ENCODE data around the gene DPM3.

The DPM3 gene

GRCh38 chr1:155104605-155105534 lies 35.5 kb downstream of the DPM3 start:
- H3K4me3 ChIP-seq (ENCODE audit: low read depth in 1 of 5, low read length in 5 of 5): peak overlapping the region in 1 of 5 donors; percentile 7
- H3K36me3 ChIP-seq (ENCODE audit: control insufficient read depth in 5 of 5, insufficient read depth in 5 of 5, low read length in 5 of 5): no peaks in the 10 kb centered on the region
- no peaks in the 10 kb centered on the region for H3K9me3 ChIP-seq (ENCODE audit: control insufficient read depth in 5 of 5, low read length in 5 of 5)
- no peaks in the 10 kb centered on the region for H3K27me3 ChIP-seq (ENCODE audit: control insufficient read depth in 5 of 5, insufficient read depth in 4 of 5, low read length in 5 of 5)
- no peak overlapping the region for H3K9ac ChIP-seq (ENCODE audit: low read length in 5 of 5)
- H3K4me1 ChIP-seq (ENCODE audit: control insufficient read depth in 5 of 5, insufficient read depth in 5 of 5, low read length in 5 of 5): peaks cover 7 to 23% (median 20%) of the 10 kb centered on the region in 5 donors
- H3K27ac ChIP-seq (ENCODE audit: low read depth, low read length): peak overlapping the region; percentile 57

GRCh38 chr1:155103325-155103724 lies 37.0 kb downstream of the DPM3 start:
- Histone ChIP-seq H3K36me3 (ENCODE audit: control insufficient read depth in 5 of 5, insufficient read depth in 5 of 5, low read length in 5 of 5) (no peaks in the 10 kb centered on the region), H3K4me3 (ENCODE audit: low read depth in 1 of 5, low read length in 5 of 5) (no peak overlapping the region), H3K9me3 (ENCODE audit: control insufficient read depth in 5 of 5, low read length in 5 of 5) (no peaks in the 10 kb centered on the region), H3K9ac (ENCODE audit: low read length in 5 of 5) (no peak overlapping the region), H3K4me1 (ENCODE audit: control insufficient read depth in 5 of 5, insufficient read depth in 5 of 5, low read length in 5 of 5) (peaks cover 7 to 23% (median 20%) of the 10 kb centered on the region in 5 donors), H3K27me3 (ENCODE audit: control insufficient read depth in 5 of 5, insufficient read depth in 4 of 5, low read length in 5 of 5) (no peaks in the 10 kb centered on the region), H3K27ac (ENCODE audit: low read depth, low read length) (no peak overlapping the region)

- Histone ChIP-seq H3K4me3 (ENCODE audit: low read depth in 1 of 5, low read length in 5 of 5) (no peak overlapping the region), H3K27me3 (ENCODE audit: control insufficient read depth in 5 of 5, insufficient read depth in 4 of 5, low read length in 5 of 5) (no peaks in the 10 kb centered on the region), H3K27ac (ENCODE audit: low read depth, low read length) (no peak overlapping the region), H3K9ac (ENCODE audit: low read length in 5 of 5) (no peak overlapping the region), H3K4me1 (ENCODE audit: control insufficient read depth in 5 of 5, insufficient read depth in 5 of 5, low read length in 5 of 5) (peaks cover 0 to 14% (median 9%) of the 10 kb centered on the region in 5 donors), H3K36me3 (ENCODE audit: control insufficient read depth in 5 of 5, insufficient read depth in 5 of 5, low read length in 5 of 5) (no peaks in the 10 kb centered on the region), H3K9me3 (ENCODE audit: control insufficient read depth in 5 of 5, low read length in 5 of 5) (no peaks in the 10 kb centered on the region)
Observed at GRCh38 chr1:155099331-155099730, 41.0 kb downstream of the DPM3 start.

DNA sequence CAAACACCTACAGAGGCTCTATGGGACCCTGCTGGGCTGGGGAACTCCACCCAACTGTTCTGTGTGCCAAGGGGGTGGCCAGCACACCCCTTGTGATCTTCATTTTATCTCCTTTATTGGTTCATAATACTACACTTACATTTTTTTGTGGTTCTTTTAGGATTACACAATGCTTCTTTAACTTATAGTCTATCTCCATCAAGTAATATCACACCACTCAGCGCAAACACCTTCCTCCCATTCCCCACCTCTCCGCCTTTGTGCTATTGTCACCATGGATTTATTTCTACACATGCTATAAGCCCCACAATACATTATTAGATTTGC lies 45.7 kb downstream of the DPM3 start:
- Histone ChIP-seq H3K9ac (ENCODE audit: low read length in 5 of 5) (no peak overlapping the region), H3K27ac (ENCODE audit: low read depth, low read length) (peak overlapping the region; percentile 6), H3K36me3 (ENCODE audit: control insufficient read depth in 5 of 5, insufficient read depth in 5 of 5, low read length in 5 of 5) (no peaks in the 10 kb centered on the region), H3K4me3 (ENCODE audit: low read depth in 1 of 5, low read length in 5 of 5) (no peak overlapping the region), H3K9me3 (ENCODE audit: control insufficient read depth in 5 of 5, low read length in 5 of 5) (no peaks in the 10 kb centered on the region), H3K4me1 (ENCODE audit: control insufficient read depth in 5 of 5, insufficient read depth in 5 of 5, low read length in 5 of 5) (peaks cover 10 to 27% (median 19%) of the 10 kb centered on the region in 5 donors), H3K27me3 (ENCODE audit: control insufficient read depth in 5 of 5, insufficient read depth in 4 of 5, low read length in 5 of 5) (no peaks in the 10 kb centered on the region)

DNA sequence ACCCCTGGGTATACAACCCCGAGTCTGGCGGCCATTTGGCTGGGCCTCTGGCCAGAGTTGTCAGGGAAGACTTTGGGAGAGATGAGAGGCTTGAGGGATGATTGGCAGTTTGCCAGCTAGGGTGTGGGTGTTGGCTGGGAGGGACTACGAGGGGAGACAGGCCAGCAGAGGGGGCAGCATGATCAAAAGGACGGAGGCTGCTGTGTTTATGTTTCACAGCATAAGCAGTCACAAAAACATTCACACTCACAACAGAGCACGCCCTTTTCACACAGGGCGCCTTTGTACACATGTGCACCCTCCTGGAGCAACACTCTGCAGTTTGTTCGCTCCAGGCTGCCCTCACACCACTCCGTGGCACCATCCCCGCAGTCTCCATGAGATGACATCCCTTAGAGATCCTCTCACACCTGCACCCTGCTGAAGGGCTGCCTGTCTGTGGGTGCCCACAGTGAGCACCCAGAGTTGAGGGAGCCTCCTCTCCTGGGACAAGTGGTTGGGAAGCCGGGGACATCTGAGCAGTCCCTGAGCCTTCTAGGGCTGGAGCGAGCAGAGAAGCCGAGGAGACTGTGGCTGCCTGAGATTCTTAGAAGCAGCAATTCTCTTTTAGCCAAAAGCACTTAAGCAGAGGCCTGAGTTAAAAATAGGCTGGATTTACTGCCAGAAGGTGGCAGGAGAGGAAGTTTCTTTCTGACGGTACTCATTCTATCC lies 46.3 kb downstream of the DPM3 start:
- peak overlapping the region in 2 of 5 donors; percentile 11 to 18 for H3K4me3 ChIP-seq (ENCODE audit: low read depth in 1 of 5, low read length in 5 of 5)
- peak overlapping the region in 2 of 5 donors; percentile 26 to 43 for H3K9ac ChIP-seq (ENCODE audit: low read length in 5 of 5)

GRCh38 chr1:155092641-155093040 lies 47.7 kb downstream of the DPM3 start:
- no peak overlapping the region for H3K9ac ChIP-seq (ENCODE audit: low read length in 5 of 5)
- no peaks in the 10 kb centered on the region for H3K36me3 ChIP-seq (ENCODE audit: control insufficient read depth in 5 of 5, insufficient read depth in 5 of 5, low read length in 5 of 5)
- H3K27me3 ChIP-seq (ENCODE audit: control insufficient read depth in 5 of 5, insufficient read depth in 4 of 5, low read length in 5 of 5): no peaks in the 10 kb centered on the region
- no peaks in the 10 kb centered on the region for H3K9me3 ChIP-seq (ENCODE audit: control insufficient read depth in 5 of 5, low read length in 5 of 5)
- H3K4me1 ChIP-seq (ENCODE audit: control insufficient read depth in 5 of 5, insufficient read depth in 5 of 5, low read length in 5 of 5): peaks cover 10 to 27% (median 19%) of the 10 kb centered on the region in 5 donors
- no peak overlapping the region for H3K27ac ChIP-seq (ENCODE audit: low read depth, low read length)
- no peak overlapping the region for H3K4me3 ChIP-seq (ENCODE audit: low read depth in 1 of 5, low read length in 5 of 5)

More for the DNA sequence above, 46.3 kb downstream of the DPM3 start:
- H3K27ac ChIP-seq (ENCODE audit: low read depth, low read length): peak overlapping the region; percentile 6
- H3K4me1 ChIP-seq (ENCODE audit: control insufficient read depth in 5 of 5, insufficient read depth in 5 of 5, low read length in 5 of 5): peaks cover 10 to 27% (median 19%) of the 10 kb centered on the region in 5 donors
- no peaks in the 10 kb centered on the region for H3K27me3 ChIP-seq (ENCODE audit: control insufficient read depth in 5 of 5, insufficient read depth in 4 of 5, low read length in 5 of 5)
- H3K36me3 ChIP-seq (ENCODE audit: control insufficient read depth in 5 of 5, insufficient read depth in 5 of 5, low read length in 5 of 5): no peaks in the 10 kb centered on the region
- H3K9me3 ChIP-seq (ENCODE audit: control insufficient read depth in 5 of 5, low read length in 5 of 5): no peaks in the 10 kb centered on the region

- Histone ChIP-seq H3K4me1 (ENCODE audit: control insufficient read depth in 5 of 5, insufficient read depth in 5 of 5, low read length in 5 of 5) (peaks cover 10 to 27% (median 19%) of the 10 kb centered on the region in 5 donors), H3K27me3 (ENCODE audit: control insufficient read depth in 5 of 5, insufficient read depth in 4 of 5, low read length in 5 of 5) (no peaks in the 10 kb centered on the region), H3K4me3 (ENCODE audit: low read depth in 1 of 5, low read length in 5 of 5) (no peak overlapping the region), H3K9ac (ENCODE audit: low read length in 5 of 5) (no peak overlapping the region), H3K9me3 (ENCODE audit: control insufficient read depth in 5 of 5, low read length in 5 of 5) (no peaks in the 10 kb centered on the region), H3K27ac (ENCODE audit: low read depth, low read length) (no peak overlapping the region), H3K36me3 (ENCODE audit: control insufficient read depth in 5 of 5, insufficient read depth in 5 of 5, low read length in 5 of 5) (no peaks in the 10 kb centered on the region)
Observed at GRCh38 chr1:155092131-155092530, 48.2 kb downstream of the DPM3 start.

- Histone ChIP-seq H3K27me3 (ENCODE audit: control insufficient read depth in 5 of 5, insufficient read depth in 4 of 5, low read length in 5 of 5) (no peaks in the 10 kb centered on the region), H3K27ac (ENCODE audit: low read depth, low read length) (no peak overlapping the region), H3K9me3 (ENCODE audit: control insufficient read depth in 5 of 5, low read length in 5 of 5) (no peaks in the 10 kb centered on the region), H3K4me3 (ENCODE audit: low read depth in 1 of 5, low read length in 5 of 5) (peak overlapping the region in 1 of 5 donors; percentile 25), H3K36me3 (ENCODE audit: control insufficient read depth in 5 of 5, insufficient read depth in 5 of 5, low read length in 5 of 5) (no peaks in the 10 kb centered on the region), H3K4me1 (ENCODE audit: control insufficient read depth in 5 of 5, insufficient read depth in 5 of 5, low read length in 5 of 5) (peaks cover 10 to 31% (median 21%) of the 10 kb centered on the region in 5 donors), H3K9ac (ENCODE audit: low read length in 5 of 5) (peak overlapping the region in 1 of 5 donors; percentile 20)
Observed at GRCh38 chr1:155091071-155092051, 49.0 kb downstream of the DPM3 start.
